ENCODE data around the gene L3MBTL1. TPM values are rescaled to one million over a fixed set of nuclear protein-coding genes. Genes with fewer than 3 reads are reported as not detected.

Gene L3MBTL1
- total RNA-seq, 1 donor from 2014 or later: 5.0 TPM

GRCh38 chr20:43537921-43538877 is 30.7 kb downstream of the L3MBTL1 start:
- Histone ChIP-seq H3K36me3 (ENCODE audit: control insufficient read depth, insufficient read depth, low read length) (peaks cover 2% of the 10 kb centered on the region), H3K27me3 (ENCODE audit: control insufficient read depth, insufficient read depth, low read length) (no peaks in the 10 kb centered on the region), H3K4me3 (ENCODE audit: low read depth, low read length) (no peak overlapping the region)
- FAIRE-seq (peak; percentile 80), DNase-seq (ENCODE audit: low read depth) (peak; percentile 50)
- peak; percentile 89 for TF ChIP-seq CTCF (IDR thresholded peaks at IDR 0.05; ENCODE audit: insufficient read depth, low read length, severe bottlenecking)

GRCh38 chr20:43538878-43539700 is 31.6 kb downstream of the L3MBTL1 start:
- H3K4me3 ChIP-seq (ENCODE audit: low read depth, low read length): no peak overlapping the region
- peaks cover 2% of the 10 kb centered on the region for H3K36me3 ChIP-seq (ENCODE audit: control insufficient read depth, insufficient read depth, low read length)
- peak; percentile 47 for FAIRE-seq
- H3K27me3 ChIP-seq (ENCODE audit: control insufficient read depth, insufficient read depth, low read length): no peaks in the 10 kb centered on the region
- DNase-seq (ENCODE audit: low read depth): no peak
- TF ChIP-seq CTCF (IDR thresholded peaks at IDR 0.05; ENCODE audit: insufficient read depth, low read length, severe bottlenecking): no peak

GRCh38 chr20:43539975-43540672 is 32.6 kb downstream of the L3MBTL1 start:
- no peak for FAIRE-seq
- no peak overlapping the region for H3K4me3 ChIP-seq (ENCODE audit: low read depth, low read length)
- TF ChIP-seq CTCF (IDR thresholded peaks at IDR 0.05; ENCODE audit: insufficient read depth, low read length, severe bottlenecking): no peak
- peaks cover 2% of the 10 kb centered on the region for H3K36me3 ChIP-seq (ENCODE audit: control insufficient read depth, insufficient read depth, low read length)
- DNase-seq (ENCODE audit: low read depth): no peak
- H3K27me3 ChIP-seq (ENCODE audit: control insufficient read depth, insufficient read depth, low read length): no peaks in the 10 kb centered on the region

- Histone ChIP-seq H3K27me3 (ENCODE audit: control insufficient read depth, insufficient read depth, low read length) (no peaks in the 10 kb centered on the region), H3K4me3 (ENCODE audit: low read depth, low read length) (no peak overlapping the region), H3K36me3 (ENCODE audit: control insufficient read depth, insufficient read depth, low read length) (peaks cover 2% of the 10 kb centered on the region)
- no peak for TF ChIP-seq CTCF (IDR thresholded peaks at IDR 0.05; ENCODE audit: insufficient read depth, low read length, severe bottlenecking)
- FAIRE-seq: no peak
- DNase-seq (ENCODE audit: low read depth): no peak
These were observed 33.2 kb downstream of the L3MBTL1 start for GRCh38 chr20:43540673-43541060.

- peak; percentile 93 for DNase-seq (ENCODE audit: low read depth)
- FAIRE-seq: no peak
- H3K4me3 ChIP-seq (ENCODE audit: low read depth, low read length): no peak overlapping the region
- H3K27me3 ChIP-seq (ENCODE audit: control insufficient read depth, insufficient read depth, low read length): no peaks in the 10 kb centered on the region
- H3K36me3 ChIP-seq (ENCODE audit: control insufficient read depth, insufficient read depth, low read length): peaks cover 2% of the 10 kb centered on the region
- no peak for TF ChIP-seq CTCF (IDR thresholded peaks at IDR 0.05; ENCODE audit: insufficient read depth, low read length, severe bottlenecking)
These were observed 33.7 kb downstream of the L3MBTL1 start for GRCh38 chr20:43541214-43541613.

Measured in bronchial epithelial cell (primary cell).